GM12878 (cell line): ENCODE results near the gene SPATS1.

Experiments used
- CHD2 ChIP-seq: IDR thresholded peaks from 2 replicates; pipeline ENCODE4 v1.6.1; 2011; ENCODE audit warnings: low read depth, low read length, improper control_type of control experiment, borderline replicate concordance
- CTCF ChIP-seq, 3 experiments: IDR thresholded peaks in 2 of 3; conservative IDR thresholded peaks in 1 of 3; 2 replicates each; pipeline ENCODE4 v1.5.1; 2011; ENCODE audit warnings: low read depth in 3 of 3, low read length in 3 of 3, mild to moderate bottlenecking in 3 of 3, control low read depth in 2 of 3, moderate library complexity in 2 of 3, inconsistent platforms in 1 of 3, mixed read lengths in 1 of 3; ENCODE audit not compliant: control insufficient read depth in 2 of 3, insufficient read depth in 1 of 3; ENCODE audit errors: extremely low read depth in 1 of 3
- GABPA ChIP-seq: IDR thresholded peaks from 2 replicates; pipeline ENCODE4 v1.6.1; 2014; ENCODE audit warnings: antibody characterized with exemption, low read depth, mild to moderate bottlenecking, inconsistent platforms
- MEF2A ChIP-seq: IDR thresholded peaks from 2 replicates; pipeline ENCODE4 v1.6.1; 2011; ENCODE audit warnings: low read depth, mild to moderate bottlenecking, low read length, moderate library complexity; ENCODE audit not compliant: insufficient read depth
- NRF1 ChIP-seq: conservative IDR thresholded peaks from 2 replicates; pipeline ENCODE4 v1.6.1; 2011; ENCODE audit warnings: mild to moderate bottlenecking, low read depth, low read length, improper control_type of control experiment
- POLR2A ChIP-seq: IDR thresholded peaks from 2 replicates; pipeline ENCODE4 v1.6.1; 2011; ENCODE audit warnings: low read depth, mild to moderate bottlenecking, low read length
- POLR2AphosphoS5 ChIP-seq: IDR thresholded peaks from 2 replicates; pipeline ENCODE4 v1.6.1; 2011; ENCODE audit warnings: mild to moderate bottlenecking, low read length, inconsistent platforms
- RAD51 ChIP-seq: fragments of 450-650 bp; IDR thresholded peaks from 2 replicates; pipeline ENCODE4 v1.6.1; 2016; ENCODE audit warnings: moderate library complexity, mild to moderate bottlenecking, inconsistent platforms
- SMC3 ChIP-seq: IDR thresholded peaks from 2 replicates; pipeline ENCODE4 v1.6.1; 2011; ENCODE audit warnings: low read length, improper control_type of control experiment, borderline replicate concordance
- SRF ChIP-seq, 2 experiments: IDR thresholded peaks; 2 replicates each; pipeline ENCODE4 v1.6.1; 2011; ENCODE audit warnings: low read depth in 2 of 2, low read length in 2 of 2, mild to moderate bottlenecking in 1 of 2, moderate library complexity in 1 of 2
- WRNIP1 ChIP-seq: IDR thresholded peaks from 2 replicates; pipeline ENCODE4 v1.6.1; 2011; ENCODE audit warnings: low read depth, low read length, improper control_type of control experiment, borderline replicate concordance
- YBX1 ChIP-seq: fragments of 450-650 bp; IDR thresholded peaks from 2 replicates; pipeline ENCODE4 v1.6.1; 2016; ENCODE audit warnings: antibody characterized with exemption
- YY1 ChIP-seq: IDR thresholded peaks from 2 replicates; pipeline ENCODE4 v1.6.1; 2011; ENCODE audit warnings: low read depth, mild to moderate bottlenecking, low read length

DNA sequence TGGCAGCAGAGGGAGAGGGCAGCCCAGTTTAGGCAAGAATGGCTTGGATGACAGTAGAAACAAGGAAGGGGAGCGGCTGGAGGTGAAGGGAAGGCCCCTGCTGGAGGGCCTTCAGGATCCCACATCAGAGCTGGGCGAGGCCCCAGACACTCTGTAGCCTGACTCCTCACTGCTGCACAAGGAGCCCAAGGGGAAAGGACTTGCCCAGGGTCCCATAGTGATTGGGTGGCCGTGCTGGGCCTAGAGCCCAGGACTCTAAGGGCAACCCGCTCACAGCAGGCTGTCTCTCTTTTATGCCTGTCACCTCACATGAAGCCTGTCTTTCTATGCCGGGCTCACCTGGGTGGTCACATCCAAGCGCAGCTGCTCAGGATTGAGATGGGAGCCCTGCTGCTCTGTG lies 38.6 kb upstream of the SPATS1 start:
- TF ChIP-seq MEF2A (no peak), NRF1 (no peak), WRNIP1 (no peak), GABPA (no peak), CTCF (IDR thresholded peaks at IDR 0.05 in 2 of 3, conservative IDR thresholded peaks at IDR 0.05 in 1 of 3; ENCODE audit: control insufficient read depth in 2 of 3, extremely low read depth in 1 of 3, insufficient read depth in 1 of 3, low read depth in 3 of 3, low read length in 3 of 3) (no peak), POLR2A (no peak), POLR2AphosphoS5 (no peak), YY1 (no peak), SMC3 (no peak), RAD51 (no peak), SRF (IDR thresholded peaks at IDR 0.05; ENCODE audit: low read depth in 2 of 2, low read length in 2 of 2) (no peak), YBX1 (no peak), CHD2 (no peak)
